K562 (cell line): ENCODE data around the gene DUSP10. TPM values are rescaled to one million over a fixed set of nuclear protein-coding genes. Genes with fewer than 3 reads are reported as not detected.
A peak's percentile ranks its signal among the peaks of the same experiment; 100 is the strongest.

Source experiments
- ARNT ChIP-seq, 2 experiments: fragments of 450-650 bp; IDR thresholded peaks; 2 replicates each; pipeline ENCODE4 v1.6.1; 2016; ENCODE audit warnings: mild to moderate bottlenecking in 1 of 2
- E4F1 ChIP-seq: fragments of 250-450 bp; sonication (Bioruptor Pico); IDR thresholded peaks from 2 replicates; pipeline ENCODE4 v1.5.0; 2021; ENCODE audit warnings: mild to moderate bottlenecking, borderline replicate concordance
- HDAC2 ChIP-seq: fragments of 450-650 bp; IDR thresholded peaks from 2 replicates; pipeline ENCODE4 v1.6.1; 2016; ENCODE audit warnings: mild to moderate bottlenecking
- NR2C2 ChIP-seq, 2 experiments: fragments of 200-800 bp in 1 of 2; sonication (Bioruptor generic) in 1 of 2; sonication (generic) in 1 of 2; formaldehyde crosslinking in 1 of 2; IDR thresholded peaks; 2 replicates each; pipeline versions ENCODE4 v1.6.1 to v1.8.0; 2016 to 2022; ENCODE audit warnings: mild to moderate bottlenecking in 1 of 2, missing compliant biosample characterization in 1 of 2, missing genetic modification characterization in 1 of 2, missing genetic modification reagents in 1 of 2
- POLR3A ChIP-seq: IDR thresholded peaks from 2 replicates; pipeline ENCODE4 v1.6.1; 2011; ENCODE audit warnings: borderline replicate concordance, mild to moderate bottlenecking, moderate library complexity; ENCODE audit not compliant: insufficient read length, insufficient read depth; ENCODE audit errors: extremely low read depth
- PYGO2 ChIP-seq: fragments of 450-650 bp; IDR thresholded peaks from 2 replicates; pipeline ENCODE4 v1.6.1; 2016; ENCODE audit warnings: mild to moderate bottlenecking, missing genetic modification characterization, moderate library complexity, missing compliant biosample characterization
- REST ChIP-seq, 2 experiments: fragments of 450-650 bp; formaldehyde crosslinking in 1 of 2; IDR thresholded peaks; 2 replicates each; pipeline versions ENCODE4 v1.4.0 to v1.6.1; 2014 to 2020; ENCODE audit warnings: mild to moderate bottlenecking in 2 of 2, borderline replicate concordance in 1 of 2, low read depth in 1 of 2
- TCFL5 ChIP-seq: fragments of 250-450 bp; sonication (Bioruptor Pico); conservative IDR thresholded peaks from 2 replicates; pipeline ENCODE4 v1.6.1; 2021; ENCODE audit warnings: mild to moderate bottlenecking, moderate library complexity, matching md5 sums
- U2AF2 ChIP-seq: fragments of 200-400 bp; formaldehyde crosslinking; optimal IDR thresholded peaks from 2 replicates; pipeline ENCODE3; 2017; ENCODE audit warnings: low read depth, mild to moderate bottlenecking, low read length
- ZNF124 ChIP-seq: sonication (generic); formaldehyde crosslinking; IDR thresholded peaks from 2 replicates; pipeline ENCODE4 v1.8.1; 2022; ENCODE audit warnings: missing genetic modification reagents
- ZNF586 ChIP-seq: fragments of 450-650 bp; formaldehyde crosslinking; conservative IDR thresholded peaks from 2 replicates; pipeline ENCODE4 v1.4.0; 2020; ENCODE audit warnings: mild to moderate bottlenecking, moderate library complexity
- polyA plus RNA-seq, 8 experiments: library from polyadenylated mRNA; depleted of rRNA in 4 of 8; stranded (reverse) in 5 of 8; unstranded in 3 of 8; fragments of >200 nt; fragmentation: Nextera tagmentation in 2 of 8; fragmentation: Illumina TruSeq in 1 of 8; extraction: Ambion mirVana in 2 of 8; extraction: Trizol in 1 of 8; gene quantifications; 2 replicates each; pipeline versions ENCODE4 v1.2.1 to v1.2.3, GENCODE V29; 2011 to 2014; ENCODE audit warnings: inconsistent platforms in 1 of 8, missing spikeins in 1 of 8
- total RNA-seq, 7 experiments: library from RNA; depleted of rRNA in 6 of 7; stranded (reverse); fragments of >200 nt in 6 of 7; fragmentation: Illumina TruSeq in 2 of 7; extraction: Trizol in 2 of 7; gene quantifications; 2 replicates each; pipeline versions ENCODE4 v1.2.1 to v1.2.3, GENCODE V29; 2011 to 2021; ENCODE audit warnings: low replicate concordance in 1 of 7
- TF ChIP-seq, protein P1 (sequence below): sonication (generic); formaldehyde crosslinking; IDR thresholded peaks from 2 replicates; pipeline ENCODE4 v1.5.0; 2020; ENCODE audit warnings: missing genetic modification reagents
- TF ChIP-seq, protein P2 (sequence below): fragments of 250-450 bp; sonication (Bioruptor Pico); IDR thresholded peaks from 2 replicates; pipeline ENCODE4 v1.5.0; 2021

Gene DUSP10
- total and polyA plus RNA-seq, 9 of the 15 experiments (the other 6 are each of a cell fraction or from before 2014, with no cell fraction given): 1.7 to 8.3 (median 6.1) TPM

DNA sequence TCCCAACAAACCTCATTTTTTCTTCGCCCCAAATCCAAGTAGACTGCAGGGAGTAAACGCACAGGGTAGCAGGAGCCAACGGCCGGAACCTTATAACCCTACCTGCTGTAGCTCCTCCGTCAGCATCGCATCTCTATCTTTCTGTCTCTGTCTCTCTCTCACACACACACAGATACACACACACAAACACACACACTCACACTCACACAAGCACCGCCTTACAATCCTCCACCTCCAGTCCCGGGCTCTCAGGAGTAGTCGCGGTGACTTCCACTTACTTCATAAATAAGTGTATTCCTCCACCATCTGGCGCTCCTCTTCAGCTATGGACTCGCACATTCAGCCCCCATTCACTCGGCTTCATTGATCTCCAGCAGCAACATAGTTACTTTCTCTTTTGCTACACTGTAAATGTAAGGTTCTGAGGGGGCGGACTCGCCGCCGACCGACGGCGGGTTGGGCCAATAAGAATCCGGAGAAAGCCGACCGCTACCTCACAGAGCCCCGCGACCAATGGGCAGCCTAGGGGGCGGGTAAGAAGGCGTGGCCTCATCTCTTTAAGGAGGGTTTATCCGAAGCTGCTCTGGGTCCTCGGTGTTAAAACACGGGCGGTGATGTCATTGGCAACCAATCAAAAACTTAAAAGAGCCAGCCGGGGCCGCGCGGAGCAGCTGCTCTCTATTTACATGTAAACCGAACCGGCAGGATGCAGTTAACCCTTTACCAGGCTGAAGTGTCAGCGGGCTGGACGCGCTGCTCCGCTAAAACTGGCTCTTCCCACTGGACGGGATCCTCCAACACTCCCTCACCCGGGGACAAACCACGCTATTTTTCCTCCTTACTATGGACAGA lies at the start of gene DUSP10 (continued):
- TF ChIP-seq PYGO2 (no peak), POLR3A (no peak), U2AF2 (no peak), NR2C2 (CRISPR knock-in tag; IDR thresholded peaks at IDR 0.05) (no peak), NR2C2 (tag; IDR thresholded peaks at IDR 0.05) (no peak), E4F1 (CRISPR knock-in tag) (no peak), ARNT (IDR thresholded peaks at IDR 0.05) (peak in 1 of 2 experiments; percentile 56; a peak in 2 of 4 replicates), REST (IDR thresholded peaks at IDR 0.05; ENCODE audit: borderline replicate concordance) (peak; percentile 31), REST (CRISPR knock-in tag; IDR thresholded peaks at IDR 0.05; ENCODE audit: low read depth) (0 out of 2 replicates have a peak, but pooled peaks have one; percentile 32), ZNF124 (no peak), TCFL5 (CRISPR knock-in tag) (no peak), HDAC2 (peak; percentile 50; the same call in 1 of the 2 replicates), ZNF586 (CRISPR knock-in tag) (no peak)
- TF ChIP-seq, protein P1, sequence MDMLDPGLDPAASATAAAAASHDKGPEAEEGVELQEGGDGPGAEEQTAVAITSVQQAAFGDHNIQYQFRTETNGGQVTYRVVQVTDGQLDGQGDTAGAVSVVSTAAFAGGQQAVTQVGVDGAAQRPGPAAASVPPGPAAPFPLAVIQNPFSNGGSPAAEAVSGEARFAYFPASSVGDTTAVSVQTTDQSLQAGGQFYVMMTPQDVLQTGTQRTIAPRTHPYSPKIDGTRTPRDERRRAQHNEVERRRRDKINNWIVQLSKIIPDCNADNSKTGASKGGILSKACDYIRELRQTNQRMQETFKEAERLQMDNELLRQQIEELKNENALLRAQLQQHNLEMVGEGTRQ: no peak
- TF ChIP-seq, protein P2, sequence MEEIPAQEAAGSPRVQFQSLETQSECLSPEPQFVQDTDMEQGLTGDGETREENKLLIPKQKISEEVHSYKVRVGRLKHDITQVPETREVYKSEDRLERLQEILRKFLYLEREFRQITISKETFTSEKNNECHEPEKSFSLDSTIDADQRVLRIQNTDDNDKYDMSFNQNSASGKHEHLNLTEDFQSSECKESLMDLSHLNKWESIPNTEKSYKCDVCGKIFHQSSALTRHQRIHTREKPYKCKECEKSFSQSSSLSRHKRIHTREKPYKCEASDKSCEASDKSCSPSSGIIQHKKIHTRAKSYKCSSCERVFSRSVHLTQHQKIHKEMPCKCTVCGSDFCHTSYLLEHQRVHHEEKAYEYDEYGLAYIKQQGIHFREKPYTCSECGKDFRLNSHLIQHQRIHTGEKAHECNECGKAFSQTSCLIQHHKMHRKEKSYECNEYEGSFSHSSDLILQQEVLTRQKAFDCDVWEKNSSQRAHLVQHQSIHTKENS (CRISPR knock-in tag): no peak
